HG02884 (cell line): Measurements from ENCODE around the gene FAM193A.
"Not testable (repeated sequence)": the region's sequence is repeated elsewhere in the genome, so short reads cannot be mapped to it uniquely, and the experiment has no call there.

Source experiments
- ATAC-seq: cut with Tn5 transposase; IDR thresholded peaks from one replicate; pipeline ENCODE4 v1.9.1; 2021; ENCODE audit warnings: mild to moderate bottlenecking, moderate library complexity; ENCODE audit not compliant: unreplicated experiment

The FAM193A gene

GRCh38 chr4:2515830-2516550, 20.5 kb upstream of the FAM193A start:
- ATAC-seq = no peak

- ATAC-seq = no peak
Observed at GRCh38 chr4:2516635-2517034, 19.8 kb upstream of the FAM193A start.

DNA sequence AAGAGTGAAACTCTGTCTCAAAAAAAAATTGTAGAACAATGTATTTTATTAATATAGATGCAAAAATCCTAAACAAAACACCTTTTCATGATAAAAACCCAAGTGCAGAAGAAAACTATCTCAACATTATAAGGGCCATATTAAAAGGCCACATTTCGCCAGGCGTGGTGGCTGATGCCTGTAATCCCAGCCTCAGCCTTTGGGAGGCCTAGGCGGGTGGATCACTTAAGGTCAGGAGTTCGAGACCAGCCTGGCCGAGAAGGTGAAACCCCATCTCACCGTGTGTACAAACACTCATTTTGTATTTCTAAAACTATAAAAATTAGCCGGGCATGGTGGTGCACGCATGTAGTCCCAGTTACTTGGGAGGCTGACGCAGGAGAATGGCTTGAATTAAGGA, 9.9 kb upstream of the FAM193A start:
- ATAC-seq = no peak

DNA sequence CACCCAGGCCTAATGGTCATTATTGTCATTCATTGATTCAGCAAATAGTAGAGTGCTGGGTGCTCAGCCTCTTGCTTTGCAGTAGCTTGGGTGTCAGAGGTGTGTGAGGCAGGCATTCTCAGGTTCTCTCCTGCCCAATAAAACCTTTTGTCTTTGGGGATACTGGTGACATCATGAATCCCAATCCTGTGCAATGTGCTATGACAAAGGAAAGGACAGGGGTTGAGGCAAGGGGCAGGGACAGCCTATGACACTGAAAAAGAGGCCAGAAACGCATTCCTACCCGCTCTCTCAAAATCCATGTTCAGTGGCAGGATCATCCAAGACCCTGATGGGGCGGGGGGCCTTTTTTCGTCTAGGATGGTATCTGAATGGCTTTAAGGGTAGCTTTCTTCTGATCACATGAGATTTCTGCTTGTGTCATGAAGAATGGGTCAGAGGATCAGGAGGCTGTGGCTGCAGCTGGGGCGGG, 1.5 kb upstream of the FAM193A start:
- no peak for ATAC-seq

- ATAC-seq = peak; percentile 24
Observed at GRCh38 chr4:2535376-2536192, 863 bp upstream of the FAM193A start.

DNA sequence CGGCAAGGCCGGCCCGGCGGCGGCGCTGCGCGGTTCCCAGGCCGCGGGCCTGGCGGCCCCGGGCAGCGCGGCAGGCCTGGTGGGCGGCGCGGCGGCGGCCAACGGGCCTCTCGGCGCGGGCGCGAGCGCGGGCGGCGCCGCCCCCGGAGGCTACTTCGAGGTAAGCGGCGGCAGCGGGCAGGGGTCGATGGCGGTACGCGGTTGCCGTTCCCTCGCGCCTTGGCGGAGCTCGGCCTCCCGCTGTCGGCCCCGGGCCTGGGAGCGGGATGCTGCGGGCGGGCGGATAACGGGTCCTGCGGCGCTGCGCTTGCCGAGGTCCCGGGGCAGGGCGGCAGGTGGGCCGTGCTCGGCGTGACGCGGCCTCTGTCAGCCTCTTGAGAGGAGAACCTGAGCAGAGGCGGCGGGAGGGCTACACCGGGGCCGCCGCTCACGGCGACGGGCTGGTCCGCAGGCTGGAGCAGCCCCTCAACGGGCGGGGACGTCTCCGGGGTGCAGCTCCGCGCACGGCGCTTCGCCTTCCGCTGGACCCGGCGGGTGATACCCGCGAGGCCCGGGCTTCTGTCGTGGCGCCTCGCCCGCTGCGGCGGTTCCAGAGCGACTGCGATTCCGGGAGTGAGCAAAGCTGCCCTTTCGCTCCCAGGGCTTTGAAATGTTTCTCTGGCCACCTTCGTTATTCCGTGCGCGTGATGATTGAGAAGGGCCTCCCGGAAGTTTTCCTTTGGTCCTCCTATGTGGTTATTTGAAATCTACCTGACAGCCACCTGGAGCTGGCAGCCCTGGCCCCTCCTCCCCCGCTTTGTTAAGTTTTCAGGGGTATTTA, 774 bp downstream of the FAM193A start:
- ATAC-seq = no peak

DNA sequence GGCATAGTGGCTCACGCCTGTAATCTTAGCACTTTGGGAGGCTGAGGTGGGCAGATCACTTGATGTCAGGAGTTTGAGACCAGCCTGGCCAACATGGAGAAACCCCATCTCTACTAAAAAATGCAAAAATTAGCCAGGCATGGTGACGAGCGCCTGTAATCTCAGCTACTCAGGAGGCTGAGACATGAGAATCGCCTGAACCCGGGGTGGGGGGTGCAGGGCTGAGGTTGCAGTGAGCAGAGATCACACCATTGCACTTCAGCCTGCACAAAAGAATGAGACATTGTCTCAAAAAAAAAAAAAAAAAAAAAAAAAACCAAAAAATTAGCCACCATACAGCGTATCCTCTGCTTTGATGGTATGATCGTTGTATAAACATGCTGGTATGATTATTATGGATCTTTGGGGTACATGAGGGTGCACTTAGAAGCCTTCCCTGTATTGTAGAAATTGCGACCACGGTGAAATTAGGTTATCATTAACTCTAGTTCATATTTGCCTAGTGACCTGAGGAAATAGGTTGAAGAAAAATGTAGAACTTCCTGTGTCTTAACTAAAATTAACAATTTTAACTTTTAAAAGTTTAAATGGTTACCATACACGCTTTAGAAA, 7.2 kb downstream of the FAM193A start:
- ATAC-seq = not testable (repeated sequence)

- ATAC-seq = no peak
Observed at GRCh38 chr4:2545321-2546013, 9.0 kb downstream of the FAM193A start.

- ATAC-seq = no peak
Observed at GRCh38 chr4:2546286-2546823, 9.9 kb downstream of the FAM193A start.

GRCh38 chr4:2546961-2547691, 10.7 kb downstream of the FAM193A start:
- ATAC-seq = not testable (repeated sequence)

GRCh38 chr4:2551118-2551517, 14.7 kb downstream of the FAM193A start:
- no peak for ATAC-seq

- no peak for ATAC-seq
Observed at GRCh38 chr4:2552806-2553205, 16.4 kb downstream of the FAM193A start.

GRCh38 chr4:2558301-2558700, 21.9 kb downstream of the FAM193A start:
- no peak for ATAC-seq

- no peak for ATAC-seq
Observed at GRCh38 chr4:2560167-2560566, 23.7 kb downstream of the FAM193A start.

- ATAC-seq = no peak
Observed at GRCh38 chr4:2565533-2565932, 29.1 kb downstream of the FAM193A start.

- ATAC-seq = no peak
Observed at GRCh38 chr4:2570036-2570435, 33.6 kb downstream of the FAM193A start.

DNA sequence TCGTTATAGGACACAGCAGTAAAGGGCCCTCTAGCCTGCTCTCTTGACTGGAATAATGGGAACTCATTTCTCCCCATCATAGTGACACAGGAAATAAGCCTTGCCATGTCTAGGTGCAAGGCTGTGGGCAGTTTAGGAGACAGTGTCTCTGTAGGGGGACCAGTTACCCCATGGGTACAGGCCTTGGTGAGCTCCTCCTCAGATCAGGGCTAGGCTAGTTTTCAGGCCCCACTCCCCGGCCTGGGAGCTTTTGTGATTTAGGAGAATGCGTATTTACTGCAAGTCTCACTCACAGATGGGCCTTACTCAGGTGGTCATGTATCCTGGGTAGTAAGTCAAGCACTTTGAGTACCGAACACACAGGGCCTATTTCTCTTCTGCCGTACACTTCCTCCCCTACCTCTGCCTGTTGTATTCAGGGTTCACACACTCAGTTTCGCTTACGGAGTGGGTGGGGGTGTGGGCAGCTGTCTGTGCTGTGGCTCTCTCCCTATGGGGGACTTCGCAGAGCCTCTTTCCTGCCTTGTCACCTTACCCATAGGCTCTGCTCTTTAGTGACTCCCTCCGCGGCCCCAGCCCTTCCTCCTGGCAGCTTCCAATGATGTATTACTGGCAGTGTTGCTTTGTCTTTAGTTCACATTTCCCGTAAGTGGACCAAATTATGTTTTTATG, 34.2 kb downstream of the FAM193A start:
- peak; percentile 59 for ATAC-seq

GRCh38 chr4:2572076-2572475, 35.6 kb downstream of the FAM193A start:
- ATAC-seq = no peak

DNA sequence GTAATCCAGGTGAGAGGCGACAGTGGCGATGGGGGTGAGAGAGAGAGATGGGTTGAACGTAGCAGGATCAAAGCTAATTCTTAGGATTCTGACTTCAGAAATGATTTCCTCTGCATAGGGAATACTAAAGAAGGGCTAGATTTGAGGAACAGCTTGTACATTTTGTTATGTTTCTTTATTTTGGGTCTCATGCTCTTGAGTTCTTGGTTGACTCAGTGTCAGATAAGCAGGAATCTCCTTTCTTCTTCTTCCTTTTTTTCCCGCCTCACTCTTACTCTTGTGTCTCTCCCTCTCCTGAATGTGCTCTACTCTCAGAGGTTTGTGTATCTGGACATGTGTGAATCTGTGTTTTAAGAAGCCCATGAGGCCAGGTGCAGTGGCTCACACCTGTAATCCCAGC, 36.4 kb downstream of the FAM193A start:
- no peak for ATAC-seq
